Subcutaneous abdominal adipose tissue (tissue), 5 donors: Measurements from ENCODE around the gene RHAG.
"Not testable (repeated sequence)": the region's sequence is repeated elsewhere in the genome, so short reads cannot be mapped to it uniquely, and the experiment has no call there.

ENCODE experiments used
- H3K27ac ChIP-seq: one replicate; pipeline ENCODE4 v1.7.0; 2013; ENCODE audit warnings: low read depth, mild to moderate bottlenecking, inconsistent platforms, low read length, moderate library complexity
- H3K27me3 ChIP-seq, 5 donors: one replicate each; pipeline ENCODE4 v1.7.0; 2013; ENCODE audit warnings: low read length in 5 of 5, inconsistent platforms in 1 of 5; ENCODE audit not compliant: control insufficient read depth in 5 of 5, insufficient read depth in 4 of 5
- H3K36me3 ChIP-seq, 5 donors: one replicate each; pipeline ENCODE4 v1.7.0; 2013; ENCODE audit warnings: low read length in 5 of 5; ENCODE audit not compliant: control insufficient read depth in 5 of 5, insufficient read depth in 5 of 5
- H3K4me1 ChIP-seq, 5 donors: one replicate each; pipeline ENCODE4 v1.7.0; 2013; ENCODE audit warnings: low read length in 5 of 5, mild to moderate bottlenecking in 3 of 5, moderate library complexity in 1 of 5; ENCODE audit not compliant: control insufficient read depth in 5 of 5, insufficient read depth in 5 of 5
- H3K4me3 ChIP-seq, 5 donors: one replicate each; pipeline ENCODE4 v1.7.0; 2013; ENCODE audit warnings: low read length in 5 of 5, low read depth in 1 of 5
- H3K9ac ChIP-seq, 5 donors: one replicate each; pipeline ENCODE4 v1.7.0; 2013; ENCODE audit warnings: low read length in 5 of 5, mild to moderate bottlenecking in 4 of 5, moderate library complexity in 3 of 5
- H3K9me3 ChIP-seq, 5 donors: one replicate each; pipeline ENCODE4 v1.7.0; 2013; ENCODE audit warnings: low read length in 5 of 5; ENCODE audit not compliant: control insufficient read depth in 5 of 5
- donor health status: healthy.
- donor health status: healthy.
- donor health status: healthy.
- donor health status: healthy.
- donor health status: healthy.

The RHAG gene

DNA sequence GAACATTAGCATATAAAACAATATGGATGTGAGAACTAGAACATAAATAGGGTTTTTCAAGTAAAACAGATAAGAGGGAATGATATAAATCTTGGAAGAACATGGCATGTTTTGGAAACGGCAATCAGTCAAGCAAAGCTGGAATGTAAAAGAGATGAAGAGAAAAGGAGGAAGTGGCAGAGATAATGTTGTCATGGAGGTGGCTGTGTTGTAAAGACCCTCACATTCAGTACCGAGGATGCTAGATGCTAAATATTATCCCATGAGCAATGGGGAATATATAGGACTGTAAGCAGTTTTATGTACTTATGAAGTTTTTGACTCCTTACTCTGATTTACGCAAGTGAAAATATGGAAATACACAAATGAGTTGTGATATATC lies 702 bp upstream of the RHAG start:
- no peaks in the 10 kb centered on the region for H3K4me1 ChIP-seq

GRCh38 chr6:49635978-49636712 lies 494 bp downstream of the RHAG start:
- Histone ChIP-seq H3K27ac (no peak overlapping the region), H3K36me3 (no peaks in the 10 kb centered on the region), H3K4me3 (no peak overlapping the region), H3K9me3 (no peaks in the 10 kb centered on the region), H3K27me3 (no peaks in the 10 kb centered on the region), H3K4me1 (no peaks in the 10 kb centered on the region), H3K9ac (no peak overlapping the region)

More for the DNA sequence above, 702 bp upstream of the RHAG start:
- no peak overlapping the region for H3K9ac ChIP-seq
- no peaks in the 10 kb centered on the region for H3K27me3 ChIP-seq
- no peak overlapping the region for H3K27ac ChIP-seq
- H3K4me3 ChIP-seq, result no peak overlapping the region
- no peaks in the 10 kb centered on the region for H3K36me3 ChIP-seq
- no peaks in the 10 kb centered on the region for H3K9me3 ChIP-seq

DNA sequence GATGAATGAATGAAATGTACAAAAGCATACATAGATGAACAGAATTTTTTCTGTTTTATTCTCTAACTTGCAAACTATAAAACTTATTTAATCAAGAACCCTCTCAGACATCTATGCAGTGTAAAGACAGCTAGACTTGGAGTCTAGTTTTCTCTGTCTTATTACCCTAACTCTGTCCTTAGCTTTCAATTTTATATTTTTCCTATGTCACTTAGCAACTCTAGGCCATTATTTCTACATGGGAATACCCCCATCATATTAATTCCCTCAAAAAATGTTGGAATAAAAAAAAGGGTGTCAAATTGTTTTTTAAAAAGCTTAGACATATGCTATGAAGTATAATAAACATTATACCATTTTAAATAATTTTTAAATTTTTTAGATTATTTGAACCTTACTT lies 1.2 kb downstream of the RHAG start:
- H3K27ac ChIP-seq, result no peak overlapping the region
- no peaks in the 10 kb centered on the region for H3K9me3 ChIP-seq
- no peaks in the 10 kb centered on the region for H3K36me3 ChIP-seq
- H3K27me3 ChIP-seq, result no peaks in the 10 kb centered on the region
- H3K4me3 ChIP-seq, result no peak overlapping the region
- H3K9ac ChIP-seq, result no peak overlapping the region
- H3K4me1 ChIP-seq, result no peaks in the 10 kb centered on the region

DNA sequence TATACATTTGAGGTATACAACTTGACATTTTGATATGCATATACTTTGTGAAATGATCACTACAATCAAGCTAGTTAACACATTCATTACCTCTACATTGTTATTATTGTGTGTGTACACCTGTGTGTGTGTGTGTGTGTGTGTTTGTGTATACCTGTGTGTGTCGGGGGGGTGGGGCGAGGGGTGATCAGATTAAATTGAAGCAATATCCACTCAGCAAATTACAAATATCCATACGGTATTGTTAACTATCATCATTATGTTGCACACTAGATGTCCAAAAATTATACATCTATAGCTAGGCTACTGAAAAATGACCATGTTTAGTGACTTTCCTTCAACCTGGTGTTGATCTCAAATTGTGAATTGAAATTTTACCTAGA lies 1.8 kb downstream of the RHAG start:
- Histone ChIP-seq H3K4me1 (no peaks in the 10 kb centered on the region), H3K27ac (no peak overlapping the region), H3K9me3 (no peaks in the 10 kb centered on the region), H3K9ac (no peak overlapping the region), H3K27me3 (no peaks in the 10 kb centered on the region), H3K36me3 (no peaks in the 10 kb centered on the region), H3K4me3 (no peak overlapping the region)

- Histone ChIP-seq H3K4me1 (no peaks in the 10 kb centered on the region), H3K27ac (no peak overlapping the region), H3K9ac (no peak overlapping the region), H3K9me3 (no peaks in the 10 kb centered on the region), H3K4me3 (no peak overlapping the region), H3K27me3 (no peaks in the 10 kb centered on the region), H3K36me3 (no peaks in the 10 kb centered on the region)
Observed at GRCh38 chr6:49634092-49634835, 2.4 kb downstream of the RHAG start.

- no peak overlapping the region for H3K27ac ChIP-seq
- H3K27me3 ChIP-seq, result no peaks in the 10 kb centered on the region
- no peaks in the 10 kb centered on the region for H3K4me1 ChIP-seq
- no peaks in the 10 kb centered on the region for H3K36me3 ChIP-seq
- H3K4me3 ChIP-seq, result no peak overlapping the region
- no peaks in the 10 kb centered on the region for H3K9me3 ChIP-seq
- H3K9ac ChIP-seq, result no peak overlapping the region
Observed at GRCh38 chr6:49633541-49633940, 3.1 kb downstream of the RHAG start.

GRCh38 chr6:49632727-49633126 lies 3.9 kb downstream of the RHAG start:
- H3K27me3 ChIP-seq, result no peaks in the 10 kb centered on the region
- no peaks in the 10 kb centered on the region for H3K4me1 ChIP-seq
- no peak overlapping the region for H3K27ac ChIP-seq
- no peak overlapping the region for H3K9ac ChIP-seq
- H3K9me3 ChIP-seq, result no peaks in the 10 kb centered on the region
- no peaks in the 10 kb centered on the region for H3K36me3 ChIP-seq
- no peak overlapping the region for H3K4me3 ChIP-seq

DNA sequence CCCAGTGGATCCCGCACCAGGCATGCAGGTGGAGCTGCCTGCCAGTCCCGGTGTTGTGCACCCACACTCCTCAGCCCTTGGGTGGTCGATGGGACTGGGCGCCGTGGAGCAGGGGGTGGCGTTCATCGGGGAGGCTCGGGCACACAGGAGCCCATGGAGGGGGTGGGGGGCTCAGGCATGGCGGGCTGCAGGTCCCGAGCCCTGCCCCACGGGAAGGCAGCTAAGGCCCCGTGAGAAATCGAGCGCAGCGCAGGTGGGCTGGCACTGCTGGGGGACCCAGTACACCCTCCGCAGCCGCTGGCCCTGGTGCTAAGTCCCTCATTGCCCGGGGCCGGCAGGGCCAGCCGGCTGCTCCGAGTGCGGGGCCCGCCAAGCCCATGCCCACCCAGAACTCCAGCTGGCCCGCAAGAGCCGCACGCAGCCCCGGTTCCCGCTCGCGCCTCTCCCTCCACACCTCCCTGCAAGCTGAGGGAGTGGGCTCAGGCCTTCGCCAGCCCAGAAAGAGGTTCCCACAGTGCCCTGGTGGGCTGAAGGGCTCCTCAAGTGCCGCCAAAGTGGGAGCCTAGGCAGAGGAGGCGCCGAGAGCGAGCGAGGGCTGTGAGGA lies 7.1 kb downstream of the RHAG start:
- not testable (repeated sequence) for H3K27me3 ChIP-seq, H3K9ac ChIP-seq, H3K4me3 ChIP-seq, H3K4me1 ChIP-seq, H3K27ac ChIP-seq, H3K36me3 ChIP-seq, H3K9me3 ChIP-seq

- Histone ChIP-seq H3K4me3 (no peak overlapping the region), H3K36me3 (no peaks in the 10 kb centered on the region), H3K9ac (no peak overlapping the region), H3K27ac (no peak overlapping the region), H3K4me1 (no peaks in the 10 kb centered on the region), H3K9me3 (no peaks in the 10 kb centered on the region), H3K27me3 (no peaks in the 10 kb centered on the region)
Observed at GRCh38 chr6:49626811-49627210, 9.8 kb downstream of the RHAG start.

DNA sequence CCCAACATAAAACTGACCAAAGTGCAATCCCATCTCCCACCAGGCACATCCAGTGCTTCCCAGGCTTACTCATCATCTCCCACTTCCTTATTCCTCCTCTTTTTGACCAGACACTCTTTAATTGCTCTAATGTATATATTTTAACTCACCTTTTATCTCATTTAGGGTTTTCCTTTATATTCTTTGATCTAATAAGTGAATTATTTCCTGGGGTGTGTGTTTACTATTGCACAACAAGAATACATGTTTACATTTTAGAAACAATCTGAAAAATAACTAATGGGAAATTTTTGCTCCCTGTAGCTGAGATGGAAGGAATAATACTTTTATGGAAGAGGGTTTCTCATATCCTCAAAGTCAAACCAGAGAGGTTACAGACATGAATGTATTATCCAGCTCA lies 18.4 kb downstream of the RHAG start:
- Histone ChIP-seq H3K27ac (no peak overlapping the region), H3K9ac (no peak overlapping the region), H3K36me3 (no peaks in the 10 kb centered on the region), H3K27me3 (no peaks in the 10 kb centered on the region), H3K4me3 (no peak overlapping the region), H3K4me1 (no peaks in the 10 kb centered on the region), H3K9me3 (no peaks in the 10 kb centered on the region)
